ENCODE data around the gene C3orf62.

C3orf62 gene

GRCh38 chr3:49276475-49277382, at the start of gene C3orf62:
Gene C3orf62 (minus strand): TSS chr3:49277232. CDS start chr3:49276872, 360 bp downstream.
- peak; percentile 38 for DNase-seq (ENCODE audit: low read depth, low spot score)

GRCh38 chr3:49324768-49325167, 47.7 kb upstream of the C3orf62 start:
- no peak for DNase-seq (ENCODE audit: low read depth, low spot score)

- DNase-seq (ENCODE audit: low read depth, low spot score), result no peak
Measured at GRCh38 chr3:49316696-49317457, 39.8 kb upstream of the C3orf62 start.

- DNase-seq (ENCODE audit: low read depth, low spot score), result no peak
Measured at GRCh38 chr3:49313896-49314688, 37.1 kb upstream of the C3orf62 start.

GRCh38 chr3:49311283-49311682, 34.3 kb upstream of the C3orf62 start:
- DNase-seq (ENCODE audit: low read depth, low spot score), result no peak

- DNase-seq (ENCODE audit: low read depth, low spot score), result no peak
Measured at GRCh38 chr3:49310677-49311076, 33.6 kb upstream of the C3orf62 start.

GRCh38 chr3:49305608-49306007, 28.6 kb upstream of the C3orf62 start:
- no peak for DNase-seq (ENCODE audit: low read depth, low spot score)

GRCh38 chr3:49302613-49303012, 25.6 kb upstream of the C3orf62 start:
- DNase-seq (ENCODE audit: low read depth, low spot score), result no peak

- DNase-seq (ENCODE audit: low read depth, low spot score), result no peak
Measured at GRCh38 chr3:49300595-49300994, 23.6 kb upstream of the C3orf62 start.

GRCh38 chr3:49298511-49298910, 21.5 kb upstream of the C3orf62 start:
- DNase-seq (ENCODE audit: low read depth, low spot score), result no peak

- no peak for DNase-seq (ENCODE audit: low read depth, low spot score)
Measured at GRCh38 chr3:49296781-49297411, 19.9 kb upstream of the C3orf62 start.

- DNase-seq (ENCODE audit: low read depth, low spot score), result no peak
Measured at GRCh38 chr3:49295489-49296058, 18.5 kb upstream of the C3orf62 start.

GRCh38 chr3:49294343-49294742, 17.3 kb upstream of the C3orf62 start:
- no peak for DNase-seq (ENCODE audit: low read depth, low spot score)

GRCh38 chr3:49283997-49284396, 7.0 kb upstream of the C3orf62 start:
- no peak for DNase-seq (ENCODE audit: low read depth, low spot score)

GRCh38 chr3:49279376-49279775, 2.3 kb upstream of the C3orf62 start:
- no peak for DNase-seq (ENCODE audit: low read depth, low spot score)

- DNase-seq (ENCODE audit: low read depth, low spot score), result no peak
Measured at GRCh38 chr3:49278548-49278947, 1.5 kb upstream of the C3orf62 start.

- DNase-seq (ENCODE audit: low read depth, low spot score), result no peak
Measured at GRCh38 chr3:49277383-49277775, 347 bp upstream of the C3orf62 start.

GRCh38 chr3:49273825-49274532, 3.1 kb downstream of the C3orf62 start:
- DNase-seq (ENCODE audit: low read depth, low spot score), result no peak

GRCh38 chr3:49271047-49271446, 6.0 kb downstream of the C3orf62 start:
- DNase-seq (ENCODE audit: low read depth, low spot score), result no peak

GRCh38 chr3:49270156-49270500, 6.9 kb downstream of the C3orf62 start:
- no peak for DNase-seq (ENCODE audit: low read depth, low spot score)
